ENCODE measurements around the gene ANKRD44.
A peak's percentile ranks its signal among the peaks of the same experiment; 100 is the strongest.

ANKRD44 gene

DNA sequence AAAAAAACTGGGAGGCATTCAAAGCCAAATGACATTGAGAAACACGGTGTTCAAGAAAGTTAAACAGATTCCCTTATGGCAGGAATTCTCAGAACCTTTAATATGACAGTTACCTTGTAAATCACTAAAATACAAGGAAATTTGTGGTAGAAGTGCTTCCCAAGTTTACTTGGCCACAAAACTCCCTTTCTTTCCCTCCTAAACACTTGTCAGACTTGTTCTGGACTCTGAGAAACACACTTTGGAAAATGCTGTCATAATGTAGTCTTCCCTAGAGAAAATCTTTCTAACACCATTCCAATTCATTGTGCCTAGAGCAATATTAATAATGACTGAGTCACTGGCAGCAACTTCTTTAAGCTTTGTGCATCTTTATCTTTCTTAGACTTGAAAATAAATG lies 140.4 kb downstream of the ANKRD44 start:
- no peak for DNase-seq

DNA sequence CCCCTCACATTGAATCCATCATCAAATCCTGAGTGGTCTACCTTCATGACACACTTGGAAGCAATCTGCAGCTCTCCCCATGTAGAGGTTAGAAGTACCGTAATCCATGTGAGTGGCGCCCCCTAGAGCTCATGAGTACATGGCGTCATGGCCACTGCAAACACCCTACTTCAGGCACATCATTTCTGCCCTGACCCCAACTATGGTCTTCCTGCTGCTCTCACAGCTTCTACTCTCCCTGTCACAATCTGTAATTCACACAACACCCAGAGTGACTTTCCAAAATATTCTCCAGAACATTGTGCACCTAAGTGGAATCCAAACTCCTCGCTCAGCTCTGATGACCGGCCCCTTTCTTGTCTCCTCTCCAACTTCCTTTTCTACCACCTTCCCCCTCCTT lies 141.9 kb downstream of the ANKRD44 start:
- peak; percentile 56 for DNase-seq

DNA sequence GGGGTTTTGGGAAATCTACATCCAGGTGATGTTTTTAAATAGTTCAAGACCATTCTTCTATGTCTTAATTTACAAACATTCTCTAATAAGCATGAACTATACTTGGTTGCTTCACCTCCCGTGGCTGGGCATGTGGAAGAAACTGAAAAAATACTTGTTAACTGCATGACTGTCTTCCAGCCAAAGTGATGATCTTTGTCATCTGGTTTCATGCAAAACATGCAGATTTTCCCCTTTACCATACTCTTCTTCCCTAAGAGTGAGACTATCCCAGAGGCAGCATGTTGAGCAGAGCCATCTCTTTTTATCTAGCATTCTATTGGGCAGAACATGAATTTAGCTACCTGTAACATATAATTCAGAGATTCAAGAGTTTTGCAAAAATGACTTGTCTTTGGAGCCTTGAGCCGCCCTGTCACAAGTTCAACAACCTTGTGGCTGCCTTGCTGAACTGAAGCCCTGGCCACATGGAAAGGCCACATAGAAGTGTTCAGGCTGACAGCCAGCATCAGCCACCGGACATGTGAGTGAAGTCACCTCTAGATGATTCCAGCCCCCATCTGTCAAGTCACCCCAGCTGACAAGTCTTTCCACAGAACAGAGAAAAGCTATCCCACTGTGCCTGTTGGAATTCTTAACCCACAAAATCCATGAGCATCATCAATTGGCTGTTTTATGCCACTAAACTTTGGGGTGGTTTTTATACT lies 142.8 kb downstream of the ANKRD44 start:
- no peak for DNase-seq

DNA sequence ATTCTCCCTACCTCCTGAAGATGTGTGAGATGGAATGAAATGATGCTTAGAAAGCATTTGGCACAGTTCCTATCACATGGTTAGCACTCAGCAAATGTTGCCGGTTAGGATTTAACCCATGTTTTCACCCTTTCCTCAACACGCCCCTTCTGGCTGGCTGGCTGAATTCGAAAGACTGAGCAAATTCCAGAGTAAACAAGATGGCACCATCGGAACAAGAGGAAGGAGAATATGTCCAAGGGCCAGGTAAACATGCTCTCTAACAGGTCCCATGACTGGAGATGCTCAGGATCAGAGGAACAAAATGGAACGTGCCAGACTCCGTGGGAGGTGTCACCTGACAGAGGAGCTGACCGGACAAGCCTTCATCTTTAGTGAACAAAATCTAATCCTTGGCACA lies 145.6 kb downstream of the ANKRD44 start:
- DNase-seq, result no peak

DNA sequence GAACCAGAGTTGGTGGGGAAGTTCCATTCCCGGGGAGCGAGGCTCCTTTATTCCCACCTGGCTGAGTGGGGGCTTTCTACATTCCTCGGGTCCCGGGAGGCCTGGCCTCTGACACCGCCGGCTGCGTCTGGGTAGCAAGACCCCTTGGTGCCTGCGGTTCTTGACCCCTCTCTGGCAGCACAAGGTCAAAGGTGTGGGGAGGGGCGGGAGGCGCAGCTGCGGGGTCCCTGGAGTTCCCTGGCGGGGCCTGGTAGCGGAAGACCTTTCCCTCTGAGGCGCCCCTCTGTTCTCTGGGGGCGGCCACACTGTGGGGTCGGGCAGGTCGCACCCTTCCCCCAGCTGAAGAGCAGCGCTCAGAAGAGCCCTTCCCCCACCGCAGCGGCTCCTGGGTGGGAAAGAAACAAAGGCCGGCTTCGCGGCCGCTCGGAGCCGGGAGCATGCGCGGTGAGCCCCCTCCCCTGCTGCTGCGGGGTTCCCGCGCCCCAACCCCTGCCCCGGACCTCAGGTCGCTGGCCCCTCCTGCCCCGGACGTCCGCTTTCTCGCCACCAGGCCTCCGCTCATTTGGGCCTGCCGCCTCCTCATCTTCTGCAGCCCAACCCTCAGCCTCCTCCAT lies 146.3 kb downstream of the ANKRD44 start:
- no peak for DNase-seq

DNA sequence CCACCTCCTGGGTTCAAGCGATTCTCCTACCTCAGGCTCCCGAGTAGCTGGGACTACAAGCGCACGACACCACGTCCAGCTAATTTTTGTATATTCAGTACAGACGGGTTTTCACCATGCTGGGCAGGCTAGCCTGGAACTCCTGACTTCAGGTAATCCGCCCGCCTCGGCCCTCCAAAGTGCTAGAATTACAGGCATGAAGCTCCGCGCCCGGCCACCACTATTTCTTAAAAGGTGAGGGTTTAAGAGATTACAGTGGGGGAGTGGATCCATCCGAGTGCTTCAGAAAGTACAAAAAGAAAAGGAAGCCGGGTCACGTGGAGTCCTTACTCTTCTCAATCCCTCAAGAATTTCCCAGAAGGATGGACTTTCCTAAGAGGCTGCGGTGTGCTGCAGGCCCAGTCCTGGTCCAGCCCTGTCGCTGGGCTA lies 146.9 kb downstream of the ANKRD44 start:
- no peak for DNase-seq

DNA sequence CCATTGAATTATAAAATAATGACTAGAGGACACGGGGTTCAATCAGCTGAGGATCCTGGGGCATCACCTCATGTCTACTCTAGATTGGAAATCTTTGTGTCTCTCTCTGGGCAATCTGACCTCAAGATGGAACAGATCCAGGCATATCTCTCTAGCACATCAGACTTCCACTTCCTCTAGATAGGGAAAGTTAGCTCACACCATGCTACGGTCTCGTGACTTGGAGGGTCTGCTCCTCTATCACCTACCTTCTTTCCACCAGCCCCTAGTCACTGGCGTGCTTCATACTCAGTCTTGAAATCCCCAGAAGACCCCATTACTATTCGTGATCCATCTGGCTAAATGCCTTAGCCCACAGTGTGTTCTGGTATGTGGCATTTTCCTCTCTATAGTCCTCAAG lies 148.8 kb downstream of the ANKRD44 start:
- DNase-seq, result no peak

DNA sequence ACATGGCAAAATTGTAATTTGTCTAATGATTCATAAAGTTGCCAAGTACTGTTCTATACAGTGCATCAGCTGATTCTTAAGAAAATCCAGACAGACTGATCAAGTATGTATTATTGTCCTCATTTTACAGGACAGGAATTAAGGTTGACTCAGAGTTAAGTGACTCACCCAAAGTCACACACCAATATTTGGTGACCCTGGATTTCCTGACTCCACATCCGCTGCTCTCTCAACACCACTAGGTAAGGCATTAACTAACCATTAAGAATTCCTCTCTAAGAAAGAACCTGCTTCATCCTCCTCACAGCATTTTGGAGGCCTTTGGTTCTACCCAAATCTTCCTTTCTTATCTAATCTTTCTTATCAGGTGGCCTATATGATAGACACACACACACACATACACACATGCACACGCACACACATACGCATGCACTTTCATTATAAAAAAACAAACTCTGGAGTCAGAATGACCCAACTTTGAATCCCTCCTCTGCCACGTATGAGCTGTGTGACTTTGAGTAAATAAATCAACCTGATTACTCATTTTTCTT lies 150.8 kb downstream of the ANKRD44 start:
- DNase-seq, result peak; percentile 70

DNA sequence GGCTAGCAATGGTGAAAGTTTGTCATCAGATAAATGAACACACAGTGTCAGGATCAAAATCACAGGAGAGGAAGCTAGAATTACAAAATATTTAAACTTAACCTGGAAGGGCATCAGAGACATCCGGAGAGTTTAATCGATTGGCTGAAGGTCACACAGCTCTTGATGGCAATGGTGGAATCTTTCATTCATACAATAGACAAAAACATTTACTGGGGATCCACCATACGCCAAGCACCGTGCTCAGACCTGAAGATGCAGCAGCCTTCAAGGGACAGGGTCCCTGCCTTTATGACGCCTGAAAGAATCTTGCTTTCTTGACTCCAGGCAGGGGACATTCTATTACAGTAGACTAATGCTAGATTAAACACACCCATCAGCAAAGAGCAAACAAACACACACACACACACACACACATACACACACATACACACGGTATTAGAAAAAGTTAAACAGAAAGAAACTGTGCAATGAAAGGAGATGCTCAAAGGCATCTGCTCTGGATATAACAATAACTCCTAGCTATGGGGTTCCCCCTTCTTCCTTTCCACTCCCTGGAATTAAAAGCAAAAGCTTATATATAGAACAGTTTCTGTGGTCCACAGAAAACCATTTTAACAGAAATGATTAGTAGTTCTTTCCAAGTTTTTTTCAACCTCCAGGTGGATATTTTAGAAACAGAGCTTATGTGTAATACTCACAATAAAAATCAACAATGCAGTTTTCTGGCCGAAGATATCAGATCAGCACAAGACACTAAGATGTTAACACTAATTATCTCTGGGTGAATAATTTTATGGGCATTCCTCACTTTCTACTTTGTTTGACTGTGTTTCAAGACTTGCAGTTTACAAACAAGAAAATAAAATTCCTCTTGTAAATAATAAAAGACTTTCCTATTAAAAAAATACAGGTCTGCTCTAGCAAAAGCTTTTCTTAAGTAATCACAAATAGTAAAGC lies 151.7 kb downstream of the ANKRD44 start:
- no peak for DNase-seq

DNA sequence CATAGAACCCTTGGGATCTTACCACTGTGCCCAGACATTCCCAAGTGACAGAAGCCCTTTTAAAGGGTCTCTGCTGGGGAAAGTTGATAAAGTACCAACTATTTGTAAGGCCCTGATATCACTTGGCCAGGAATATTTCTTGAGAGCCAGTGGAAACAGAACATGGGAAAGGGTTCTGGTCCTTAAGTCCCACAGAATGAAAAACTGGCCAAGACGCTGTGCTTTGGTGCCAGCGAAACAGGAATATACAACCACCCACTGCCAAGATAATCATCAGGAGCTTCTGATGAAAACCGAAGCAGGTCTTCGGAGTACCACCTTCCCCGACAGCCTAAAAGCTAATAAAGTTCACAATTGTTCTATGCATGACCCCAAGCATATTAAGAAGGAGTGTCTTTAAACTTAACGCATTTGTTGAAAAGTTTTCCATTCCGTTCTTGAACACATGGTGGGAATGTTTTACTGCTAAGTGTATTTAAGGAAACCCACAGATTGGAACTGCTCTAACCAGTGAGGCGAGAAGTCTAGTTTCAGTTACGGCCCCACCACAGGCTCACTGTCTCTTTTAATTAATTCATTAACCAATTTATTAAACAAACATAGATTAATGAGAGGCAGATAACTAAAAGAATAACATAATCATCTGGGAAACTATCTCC lies 152.6 kb downstream of the ANKRD44 start:
- no peak for DNase-seq

DNA sequence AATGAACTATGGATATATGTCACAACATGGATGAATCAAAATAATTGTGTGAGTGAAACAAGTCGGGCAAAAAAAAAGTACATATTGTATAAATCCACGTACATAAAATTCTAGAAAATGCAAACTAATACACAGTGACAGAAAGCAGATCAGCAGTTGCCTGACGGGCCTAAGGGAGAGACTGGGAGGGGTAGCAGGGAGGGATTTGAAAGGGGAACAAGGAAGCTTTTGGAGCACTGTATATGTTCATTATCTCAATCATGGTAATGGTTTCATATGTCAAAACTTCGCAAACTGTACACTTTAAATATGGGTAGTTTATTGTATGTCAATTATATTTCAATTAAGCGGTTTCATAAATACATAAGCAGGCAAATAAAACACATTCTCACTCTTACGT lies 153.8 kb downstream of the ANKRD44 start:
- no peak for DNase-seq

DNA sequence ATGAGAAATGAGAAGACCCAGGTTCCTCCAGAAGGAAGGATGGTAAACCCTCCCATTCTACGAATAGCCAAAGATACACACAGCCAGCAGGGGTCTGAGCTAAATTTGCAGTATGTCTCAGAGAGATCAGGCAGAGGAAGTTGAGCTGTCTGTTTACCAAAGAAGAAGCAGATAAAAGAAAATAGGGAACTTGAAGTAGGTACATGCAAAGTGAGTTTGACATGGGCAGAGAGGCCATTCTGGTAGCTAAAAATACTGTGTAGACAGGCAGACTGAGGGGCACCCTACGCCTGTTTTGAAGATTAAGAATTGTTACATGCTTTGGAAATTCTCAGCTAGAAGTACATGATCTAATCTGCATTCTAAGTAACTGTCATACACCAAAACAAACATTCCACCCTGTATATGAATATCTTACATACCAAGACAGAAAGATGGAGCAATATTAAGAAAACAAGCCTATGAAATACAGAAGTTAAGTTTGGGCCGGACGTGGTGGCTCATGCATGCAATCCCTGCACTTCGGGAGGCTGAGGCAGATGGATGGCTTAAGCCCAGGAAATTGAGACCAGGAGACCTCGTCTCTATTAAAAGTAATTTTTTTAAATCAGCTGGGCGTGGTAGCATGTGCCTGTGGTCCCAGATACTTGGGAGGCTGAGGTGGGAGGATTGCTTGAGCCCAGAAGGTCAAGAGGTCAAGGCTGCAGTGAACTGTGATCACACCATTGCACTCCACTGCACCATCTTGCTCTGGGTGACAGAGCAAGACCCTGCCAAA lies 157.9 kb downstream of the ANKRD44 start:
- DNase-seq, result peak; percentile 90

DNA sequence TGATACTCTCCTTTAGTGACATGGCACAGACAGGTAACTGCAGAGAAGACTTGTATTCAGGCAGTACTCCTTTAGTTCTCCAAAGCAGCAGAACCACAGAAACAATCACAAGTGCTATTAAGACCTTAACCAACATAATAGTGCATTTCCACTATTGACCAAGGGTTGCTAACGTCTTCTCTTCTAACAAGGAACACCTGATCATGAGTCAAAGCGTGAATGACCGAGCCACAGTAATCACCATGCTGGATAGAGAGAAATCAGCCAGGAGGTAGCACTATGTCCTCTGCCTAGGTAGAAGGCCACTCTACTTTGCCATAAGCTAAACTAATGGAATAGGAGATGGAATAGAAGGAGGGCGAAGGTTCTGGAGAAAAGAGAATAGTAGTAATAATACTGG lies 161.0 kb downstream of the ANKRD44 start:
- DNase-seq, result no peak

DNA sequence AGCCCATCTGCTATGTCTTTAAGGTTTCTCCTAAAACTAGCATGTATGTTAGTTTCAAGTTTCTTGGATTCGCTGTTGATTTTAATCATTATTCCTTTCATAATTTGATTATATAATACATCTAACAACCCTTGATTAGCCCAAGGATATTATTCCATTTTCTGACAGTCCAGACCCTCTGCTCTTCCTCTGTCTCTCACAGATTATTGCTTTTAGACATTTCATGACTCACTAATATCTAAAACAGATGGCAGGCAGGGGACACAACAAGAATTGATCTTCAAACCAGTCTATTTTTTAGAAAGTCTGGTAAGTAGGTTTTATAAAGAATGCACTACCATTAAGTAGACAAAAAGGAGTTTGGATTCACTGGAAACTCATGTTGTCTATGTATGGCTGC lies 162.2 kb downstream of the ANKRD44 start:
- no peak for DNase-seq

DNA sequence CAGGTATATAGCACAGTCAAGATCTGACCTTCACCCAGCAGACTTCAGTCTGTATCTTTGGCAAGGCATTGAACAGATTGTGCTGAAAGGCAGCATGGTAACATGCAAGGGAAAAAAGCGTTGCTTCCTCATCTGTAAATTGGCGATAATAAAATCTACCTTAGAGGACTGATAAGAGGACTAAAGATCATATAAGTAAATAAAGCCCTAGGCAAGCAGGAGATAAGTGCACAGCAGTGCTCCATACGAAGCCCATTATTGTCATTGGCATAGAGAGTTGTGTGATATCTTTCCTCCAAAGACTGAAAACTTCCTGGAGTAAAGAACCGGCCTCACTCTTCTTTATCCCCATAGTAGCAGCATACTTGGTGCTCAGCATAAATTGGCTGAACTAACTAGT lies 162.6 kb downstream of the ANKRD44 start:
- DNase-seq, result no peak

DNA sequence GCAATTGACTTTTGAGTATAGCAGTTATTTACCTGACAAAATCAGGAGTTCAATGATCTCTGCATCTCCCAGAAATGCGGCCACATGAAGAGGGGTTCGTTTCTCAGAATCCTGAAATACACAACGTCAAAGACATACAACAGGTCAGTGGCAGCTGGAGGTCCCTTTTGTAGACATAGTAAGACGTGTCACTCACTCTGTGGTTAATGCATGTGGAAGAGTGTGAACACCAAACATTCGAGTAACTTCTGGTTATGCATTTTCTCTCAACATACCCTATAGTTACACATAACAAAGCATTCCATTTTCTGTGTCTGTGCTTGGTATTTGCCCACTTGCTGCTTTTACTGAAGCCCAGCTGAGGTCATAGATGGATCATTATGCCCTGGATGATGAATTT lies 163.6 kb downstream of the ANKRD44 start:
- no peak for DNase-seq

DNA sequence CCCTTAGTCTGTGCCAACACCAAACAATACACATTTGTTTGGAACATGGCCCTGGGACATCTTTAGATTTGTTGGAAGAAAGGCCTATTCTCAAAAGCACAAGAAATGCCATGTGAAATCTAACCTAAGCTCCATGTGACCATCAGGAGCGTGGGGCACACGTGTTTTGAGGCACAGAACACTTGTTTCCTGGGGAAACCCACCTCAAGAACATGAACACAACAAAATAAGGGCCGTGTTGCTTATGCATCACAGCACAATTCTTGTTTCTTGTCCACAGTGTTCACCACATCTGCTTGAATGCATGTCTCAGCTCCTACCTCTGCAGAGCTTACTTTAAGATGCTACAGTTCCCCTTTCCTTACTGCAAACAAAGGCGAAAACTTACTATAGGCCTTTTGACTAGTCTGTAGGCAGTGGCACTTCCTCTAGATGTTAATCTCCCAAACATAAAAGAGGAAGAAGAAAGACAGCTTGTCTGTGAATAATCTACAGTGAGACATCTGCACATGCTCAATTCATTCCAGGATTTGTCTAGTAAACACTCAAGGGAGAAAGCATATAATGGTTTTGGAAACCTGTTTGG lies 165.0 kb downstream of the ANKRD44 start:
- DNase-seq, result no peak

DNA sequence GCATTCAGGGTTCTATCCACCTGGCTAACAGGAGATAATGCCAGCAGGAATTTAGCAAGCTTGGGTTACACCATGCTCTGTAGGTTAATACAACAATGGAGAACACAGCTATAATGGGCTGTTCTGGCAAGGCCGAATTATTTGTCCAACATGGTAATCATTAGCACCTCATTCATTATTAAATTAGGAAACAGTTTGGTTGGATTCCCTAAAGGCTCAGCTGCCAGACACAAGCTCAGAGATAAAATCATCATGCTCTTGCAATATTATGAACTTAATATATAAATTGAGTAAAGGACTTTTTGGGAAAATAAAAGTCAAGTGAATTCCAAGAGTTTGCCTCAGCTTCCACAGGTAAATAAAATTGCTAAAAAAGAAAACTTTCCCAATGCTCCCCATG lies 166.4 kb downstream of the ANKRD44 start:
- no peak for DNase-seq

DNA sequence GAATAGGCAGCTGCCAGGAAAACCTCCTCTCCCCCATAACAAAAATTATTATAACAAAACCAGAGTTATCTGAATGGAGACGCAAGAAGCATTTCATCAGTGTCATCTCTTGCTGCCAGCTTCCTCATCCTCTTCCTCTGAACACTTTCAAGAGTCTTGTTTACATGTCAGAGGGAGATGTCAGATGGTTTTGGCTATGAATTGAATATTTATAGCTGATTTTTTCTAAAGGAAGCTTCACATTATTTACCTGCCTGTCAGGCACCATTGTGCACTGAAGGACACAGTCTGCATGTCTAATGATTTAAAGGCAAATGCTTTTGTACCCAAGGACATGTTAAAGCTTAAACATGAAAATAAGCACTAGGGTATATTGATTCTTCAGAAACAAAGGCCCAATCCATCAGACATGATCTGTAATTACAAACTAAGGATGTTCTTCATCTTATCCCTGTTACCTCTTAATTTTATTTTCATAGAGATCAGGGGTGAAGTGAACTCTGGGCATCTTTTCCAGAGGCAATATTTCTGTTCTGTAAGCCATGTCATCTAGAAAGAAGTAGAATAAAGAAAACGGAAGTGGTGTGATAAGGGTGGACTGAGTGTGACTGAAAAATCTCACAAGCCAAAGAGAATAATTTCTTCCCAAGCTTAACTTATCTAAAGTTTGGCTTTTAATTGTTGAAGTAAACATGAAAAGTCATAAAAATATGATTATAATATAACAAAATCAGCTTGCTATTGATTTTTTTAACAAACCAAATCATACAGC lies 168.7 kb downstream of the ANKRD44 start:
- DNase-seq, result no peak

DNA sequence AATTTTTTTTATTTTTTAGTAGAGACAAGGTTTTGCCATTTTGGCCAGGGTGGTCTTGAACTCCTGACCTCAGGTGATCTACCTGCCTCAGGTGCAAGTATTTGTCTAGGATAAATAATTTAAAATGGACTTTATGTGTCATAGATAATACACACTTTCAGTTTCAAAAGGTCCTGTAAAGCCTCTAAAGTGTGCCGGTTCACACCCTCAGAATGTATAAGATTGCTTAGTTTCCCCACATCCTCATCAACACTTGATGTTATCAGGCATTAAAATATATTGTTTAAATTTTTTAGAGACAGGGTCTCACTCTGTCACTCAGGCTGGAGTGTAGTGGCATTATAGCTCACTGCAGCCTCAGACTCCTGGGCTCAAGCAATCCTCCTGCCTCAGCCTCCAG lies 170.5 kb downstream of the ANKRD44 start:
- DNase-seq, result no peak

DNA sequence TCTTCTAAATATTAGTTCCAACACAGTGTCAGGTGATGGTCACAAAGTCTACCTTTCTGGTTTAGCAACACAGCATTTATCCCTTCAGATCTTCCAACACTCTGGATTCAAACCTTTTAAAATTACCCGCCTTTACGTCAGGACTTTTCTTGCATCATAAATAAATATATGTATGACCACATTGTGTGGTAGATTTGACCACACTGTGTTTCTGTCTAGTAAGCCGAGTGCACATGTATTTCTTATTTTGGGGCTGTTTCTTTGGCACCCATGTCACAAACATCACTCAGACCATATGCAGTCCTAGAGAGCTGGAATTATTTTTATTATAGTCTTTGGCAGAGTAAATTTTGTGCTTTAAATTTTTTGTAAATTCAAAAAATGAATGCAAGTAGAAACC lies 172.1 kb downstream of the ANKRD44 start:
- no peak for DNase-seq
